Endometrial microvascular endothelial cells (primary cell): Measurements from ENCODE around the gene ECT2L. TPM values are rescaled to one million over a fixed set of nuclear protein-coding genes. Genes with fewer than 3 reads are reported as not detected.

Experiments used
- total RNA-seq: library from RNA; depleted of rRNA; stranded (reverse); fragments of >200 nt; gene quantifications from one replicate; pipeline ENCODE4 v1.2.3, GENCODE V29; 2015; ENCODE audit errors: inconsistent ontology term

Gene ECT2L
- total RNA-seq, 1 donor from 2014 or later: not detected

Other genes starting within 250 kb of the ECT2L start
- 24.3 TPM for gene CCDC28A, start 22.3 kb upstream of the ECT2L start, total RNA-seq
- 24.5 TPM for gene REPS1, start 192.2 kb downstream of the ECT2L start, total RNA-seq
- gene ABRACL, start 232.7 kb downstream of the ECT2L start, total RNA-seq: 108 TPM